Measurements from ENCODE around the gene PLEK2. TPM values are rescaled to one million over a fixed set of nuclear protein-coding genes. Genes with fewer than 3 reads are reported as not detected.
"Not testable (repeated sequence)": the region's sequence is repeated elsewhere in the genome, so short reads cannot be mapped to it uniquely, and the experiment has no call there.

PLEK2 gene
- total and polyA plus RNA-seq, 7 donors: 0.16 to 51.8 (median 21.6) TPM; not detected in 1

- Histone ChIP-seq H3K9me3 (no peaks in the 10 kb centered on the region), H3K4me1 (peaks cover 0 to 13% (median 12%) of the 10 kb centered on the region in 4 donors), H3K4me3 (no peak overlapping the region), H3K36me3 (no peaks in the 10 kb centered on the region), H3K27ac (no peak overlapping the region), H3K27me3 (peaks cover 4 to 44% (median 7%) of the 10 kb centered on the region in 3 donors)
- TF ChIP-seq EP300 (IDR thresholded peaks at IDR 0.05): no peak
- no peak for TF ChIP-seq POLR2AphosphoS5 (IDR thresholded peaks at IDR 0.05)
- TF ChIP-seq CTCF (IDR thresholded peaks at IDR 0.05): no peak
- no peak for TF ChIP-seq POLR2A (IDR thresholded peaks at IDR 0.05)
- peak; percentile 19 for DNase-seq
- 83 to 86% methylated on average over 8 of the region's 8 CpGs for WGBS, 2 donors
- intact Hi-C loops (cut with DNase I): no loop called here
Measured at GRCh38 chr14:67416085-67416484, 4.1 kb upstream of the PLEK2 start.

- H3K36me3 ChIP-seq; H3K9me3 ChIP-seq; H3K27ac ChIP-seq; H3K4me3 ChIP-seq; intact Hi-C loops (cut with DNase I): not testable (repeated sequence)
- Histone ChIP-seq H3K4me1 (peaks cover 0 to 14% (median 13%) of the 10 kb centered on the region in 4 donors), H3K27me3 (peaks cover 4 to 47% (median 7%) of the 10 kb centered on the region in 3 donors)
- 94 to 95% methylated on average over 5 of the region's 5 CpGs for WGBS, 2 donors
- DNase-seq: peak; percentile 19
Measured at GRCh38 chr14:67415610-67416009, 3.6 kb upstream of the PLEK2 start.

- TF ChIP-seq POLR2AphosphoS5 (IDR thresholded peaks at IDR 0.05): no peak
- TF ChIP-seq CTCF (IDR thresholded peaks at IDR 0.05): no peak
- TF ChIP-seq EP300 (IDR thresholded peaks at IDR 0.05): no peak
- Histone ChIP-seq H3K4me1 (peaks cover 0 to 14% (median 13%) of the 10 kb centered on the region in 4 donors), H3K27me3 (peaks cover 4 to 48% (median 7%) of the 10 kb centered on the region in 3 donors), H3K9me3 (no peaks in the 10 kb centered on the region), H3K4me3 (no peak overlapping the region), H3K36me3 (no peaks in the 10 kb centered on the region), H3K27ac (no peak overlapping the region)
- DNase-seq: peak; percentile 41
- 55 to 76% methylated on average over 3 of the region's 3 CpGs for WGBS, 2 donors
- intact Hi-C loops (cut with DNase I): no loop called here
Measured at GRCh38 chr14:67413806-67414769, 2.1 kb upstream of the PLEK2 start.

- peaks cover 4 to 42% (median 7%) of the 10 kb centered on the region in 3 donors for H3K27me3 ChIP-seq
- no peaks in the 10 kb centered on the region for H3K9me3 ChIP-seq
- peak overlapping the region; percentile 21 to 51 (median 44) for H3K4me3 ChIP-seq
- intact Hi-C loops (cut with DNase I): no loop called here
- H3K27ac ChIP-seq: no peak overlapping the region
- TF ChIP-seq POLR2AphosphoS5 (IDR thresholded peaks at IDR 0.05) (peak in 3 of 4 donors; percentile 45 to 89 (median 85)), POLR2A (IDR thresholded peaks at IDR 0.05) (no peak), EP300 (IDR thresholded peaks at IDR 0.05) (no peak), CTCF (IDR thresholded peaks at IDR 0.05) (no peak)
- peak; percentile 54 for DNase-seq
- H3K4me1 ChIP-seq: peaks cover 0 to 14% (median 13%) of the 10 kb centered on the region in 4 donors
- WGBS, 2 donors: 13 to 51% methylated on average over 8 of the region's 8 CpGs
- no peaks in the 10 kb centered on the region for H3K36me3 ChIP-seq
Measured at GRCh38 chr14:67411370-67411769, 595 bp downstream of the PLEK2 start.

GRCh38 chr14:67410313-67410712 lies 1.7 kb downstream of the PLEK2 start:
- WGBS, 2 donors: 15 to 69% methylated on average over 9 of the region's 9 CpGs
- intact Hi-C loops (cut with DNase I): no loop called here

More at GRCh38 chr14:67410313-67410712, 1.7 kb downstream of the PLEK2 start:
- DNase-seq: peak; percentile 36
- H3K9me3 ChIP-seq: no peaks in the 10 kb centered on the region
- H3K4me1 ChIP-seq: peaks cover 0 to 14% (median 13%) of the 10 kb centered on the region in 4 donors
- H3K27me3 ChIP-seq: peaks cover 4 to 37% (median 7%) of the 10 kb centered on the region in 3 donors
- TF ChIP-seq CTCF (IDR thresholded peaks at IDR 0.05): no peak
- TF ChIP-seq EP300 (IDR thresholded peaks at IDR 0.05): no peak
- TF ChIP-seq POLR2AphosphoS5 (IDR thresholded peaks at IDR 0.05): no peak
- TF ChIP-seq POLR2A (IDR thresholded peaks at IDR 0.05): no peak
- no peak overlapping the region for H3K4me3 ChIP-seq
- H3K27ac ChIP-seq: no peak overlapping the region
- H3K36me3 ChIP-seq: no peaks in the 10 kb centered on the region
